A549 (cell line): ENCODE results near the gene FAM13A. TPM values are rescaled to one million over a fixed set of nuclear protein-coding genes. Genes with fewer than 3 reads are reported as not detected.

Experiments
- ATAC-seq, 2 experiments: fragments of 200-7000 bp in 1 of 2; fragments of >200 bp in 1 of 2; cut with Nextera tagmentation in 1 of 2; cut with Tn5 transposase in 1 of 2; 3 replicates each; pipeline versions ENCODE4 v1.8.0 to v1.9.1; 2018 to 2020; ENCODE audit warnings: mild to moderate bottlenecking in 1 of 2, moderate library complexity in 1 of 2
- CTCF ChIA-PET: fragments of 300-600 bp; sonication (Branson Sonifier 250); formaldehyde crosslinking; extraction: SDS; loops from one replicate; lab custom pipeline; 2021; ENCODE audit warnings: antibody characterized with exemption, inconsistent platforms; lab: Yijun Ruan, JAX
- POLR2A ChIA-PET: fragments of 350-600 bp; formaldehyde crosslinking; extraction: SDS; loops from one replicate; lab custom pipeline; 2021; ENCODE audit warnings: antibody characterized with exemption, inconsistent platforms; lab: Yijun Ruan, JAX
- DNase-seq, 2 experiments: peaks; one replicate each; pipeline versions ENCODE4 v3.0.0 to v3.0.0-alpha.2; 2011 to 2016; ENCODE audit warnings: low read depth in 1 of 2, low spot score in 1 of 2
- FAIRE-seq: peaks from 2 replicates; lab custom pipeline; 2011; peaks lifted over from hg19 to GRCh38; lab: Jason Lieb, UNC
- H3K27ac ChIP-seq, 2 experiments: fragments of >200 bp; sonication (Bioruptor Twin); formaldehyde crosslinking; 3 replicates each; pipeline ENCODE4 v1.5.1; 2016 to 2017
- H3K4me1 ChIP-seq: fragments of >200 bp; sonication (Bioruptor Twin); formaldehyde crosslinking; 3 replicates; pipeline ENCODE4 v1.6.1; 2016
- H3K4me2 ChIP-seq: fragments of >200 bp; sonication (Bioruptor Twin); formaldehyde crosslinking; 3 replicates; pipeline ENCODE4 v1.6.1; 2016
- H3K4me3 ChIP-seq: fragments of >200 bp; sonication (Bioruptor Twin); formaldehyde crosslinking; 3 replicates; pipeline ENCODE4 v1.5.1; 2016
- H3K9me3 ChIP-seq: fragments of >200 bp; sonication (Bioruptor Twin); formaldehyde crosslinking; 3 replicates; pipeline ENCODE4 v1.6.1; 2016
- HOXB5 ChIP-seq: fragments of 250-450 bp; sonication (Bioruptor Pico); IDR thresholded peaks from 2 replicates; pipeline ENCODE4 v1.5.0; 2020; ENCODE audit warnings: mild to moderate bottlenecking, moderate library complexity
- JUNB ChIP-seq: fragments of >200 bp; sonication (Bioruptor Twin); formaldehyde crosslinking; IDR thresholded peaks from 2 replicates; pipeline ENCODE4 v1.6.1; 2016
- KDM1A ChIP-seq: fragments of 200-600 bp; sonication (generic); IDR thresholded peaks from 2 replicates; pipeline ENCODE4 v1.6.1; 2016; ENCODE audit warnings: low read depth, mild to moderate bottlenecking
- MAZ ChIP-seq: fragments of 150-350 bp; IDR thresholded peaks from 2 replicates; pipeline ENCODE4 v1.6.1; 2014; ENCODE audit warnings: antibody characterized with exemption, low read depth, low read length, borderline replicate concordance
- NPAS2 ChIP-seq: fragments of 250-450 bp; sonication (Bioruptor Pico); IDR thresholded peaks from 2 replicates; pipeline ENCODE4 v1.8.0; 2022; ENCODE audit warnings: mild to moderate bottlenecking, moderate library complexity, borderline replicate concordance
- POLR2A ChIP-seq: IDR thresholded peaks from 2 replicates; pipeline ENCODE4 v1.6.1; 2012; ENCODE audit warnings: mild to moderate bottlenecking, low read length
- ZNF302 ChIP-seq: fragments of 250-450 bp; sonication (Bioruptor Pico); IDR thresholded peaks from 2 replicates; pipeline ENCODE4 v1.9.0; 2021; ENCODE audit warnings: inconsistent platforms, mild to moderate bottlenecking, moderate library complexity
- ZSCAN20 ChIP-seq: fragments of 250-450 bp; sonication (Bioruptor Pico); IDR thresholded peaks from 2 replicates; pipeline ENCODE4 v1.8.0; 2022; ENCODE audit warnings: mild to moderate bottlenecking, moderate library complexity
- WGBS: methylation state at CpG from one replicate; pipeline ENCODE4 v1.1.6; 2017; ENCODE audit errors: missing lambda C conversion rate; 5-methylcytosine and 5-hydroxymethylcytosine counted together
- polyA plus RNA-seq, 4 experiments: library from polyadenylated mRNA; depleted of rRNA in 3 of 4; stranded (reverse); fragments of >200 nt; fragmentation: RNase III in 1 of 4; extraction: RNeasy Plus Mini Kit Qiagen cat#74134 plus additional on column Dnase treatment in 1 of 4; gene quantifications; 2 replicates in 3 of 4; 3 replicates in 1 of 4; pipeline ENCODE4 v1.2.3, GENCODE V29; 2011 to 2017
- TF ChIP-seq, protein P1 (sequence below): fragments of 200-600 bp; sonication (generic); IDR thresholded peaks from 2 replicates; pipeline ENCODE4 v1.6.1; 2016; ENCODE audit warnings: antibody characterized with exemption, mild to moderate bottlenecking, moderate library complexity
- TF ChIP-seq, protein P2 (sequence below): IDR thresholded peaks from 2 replicates; pipeline ENCODE4 v1.6.1; 2012

The FAM13A gene
- polyA plus RNA-seq, 2 of the 4 experiments (the other 2 are of a cell fraction): 6.5 to 22.0 TPM

DNA sequence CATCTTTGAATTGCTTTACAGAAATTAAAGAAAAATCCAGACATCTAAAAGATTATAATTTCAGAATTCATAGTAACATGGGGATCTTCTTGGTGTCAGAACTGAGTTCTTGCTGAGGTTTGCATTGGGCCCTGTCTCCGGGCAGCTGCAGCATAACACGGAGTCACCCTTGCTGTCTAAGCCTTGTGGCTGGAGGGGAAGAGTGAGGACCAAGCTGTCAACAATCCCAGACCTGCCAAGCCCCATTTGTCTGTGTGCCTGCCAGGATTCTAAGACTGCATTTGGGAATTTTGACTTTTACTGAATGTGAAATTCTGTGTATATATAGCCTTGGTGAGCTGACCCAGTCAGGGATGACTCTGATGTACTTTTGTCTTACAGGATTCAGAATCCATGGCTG lies 334.2 kb downstream of the FAM13A start (continued):
- TF ChIP-seq, protein P1, sequence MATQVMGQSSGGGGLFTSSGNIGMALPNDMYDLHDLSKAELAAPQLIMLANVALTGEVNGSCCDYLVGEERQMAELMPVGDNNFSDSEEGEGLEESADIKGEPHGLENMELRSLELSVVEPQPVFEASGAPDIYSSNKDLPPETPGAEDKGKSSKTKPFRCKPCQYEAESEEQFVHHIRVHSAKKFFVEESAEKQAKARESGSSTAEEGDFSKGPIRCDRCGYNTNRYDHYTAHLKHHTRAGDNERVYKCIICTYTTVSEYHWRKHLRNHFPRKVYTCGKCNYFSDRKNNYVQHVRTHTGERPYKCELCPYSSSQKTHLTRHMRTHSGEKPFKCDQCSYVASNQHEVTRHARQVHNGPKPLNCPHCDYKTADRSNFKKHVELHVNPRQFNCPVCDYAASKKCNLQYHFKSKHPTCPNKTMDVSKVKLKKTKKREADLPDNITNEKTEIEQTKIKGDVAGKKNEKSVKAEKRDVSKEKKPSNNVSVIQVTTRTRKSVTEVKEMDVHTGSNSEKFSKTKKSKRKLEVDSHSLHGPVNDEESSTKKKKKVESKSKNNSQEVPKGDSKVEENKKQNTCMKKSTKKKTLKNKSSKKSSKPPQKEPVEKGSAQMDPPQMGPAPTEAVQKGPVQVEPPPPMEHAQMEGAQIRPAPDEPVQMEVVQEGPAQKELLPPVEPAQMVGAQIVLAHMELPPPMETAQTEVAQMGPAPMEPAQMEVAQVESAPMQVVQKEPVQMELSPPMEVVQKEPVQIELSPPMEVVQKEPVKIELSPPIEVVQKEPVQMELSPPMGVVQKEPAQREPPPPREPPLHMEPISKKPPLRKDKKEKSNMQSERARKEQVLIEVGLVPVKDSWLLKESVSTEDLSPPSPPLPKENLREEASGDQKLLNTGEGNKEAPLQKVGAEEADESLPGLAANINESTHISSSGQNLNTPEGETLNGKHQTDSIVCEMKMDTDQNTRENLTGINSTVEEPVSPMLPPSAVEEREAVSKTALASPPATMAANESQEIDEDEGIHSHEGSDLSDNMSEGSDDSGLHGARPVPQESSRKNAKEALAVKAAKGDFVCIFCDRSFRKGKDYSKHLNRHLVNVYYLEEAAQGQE: no peak
- TF ChIP-seq MAZ (no peak), POLR2A (no peak), NPAS2 (CRISPR knock-in tag) (no peak)

GRCh38 chr4:88722276-88722780 lies 334.7 kb downstream of the FAM13A start:
- 90% methylated on average over 10 of the region's 10 CpGs for WGBS
- CTCF ChIA-PET: interaction anchor here (0.8 to 1.5 kb wide), 2 partner anchors 16 to 301 kb away, joined by 3 to 7 read pairs; no protein-coding TSS in a partner anchor

DNA sequence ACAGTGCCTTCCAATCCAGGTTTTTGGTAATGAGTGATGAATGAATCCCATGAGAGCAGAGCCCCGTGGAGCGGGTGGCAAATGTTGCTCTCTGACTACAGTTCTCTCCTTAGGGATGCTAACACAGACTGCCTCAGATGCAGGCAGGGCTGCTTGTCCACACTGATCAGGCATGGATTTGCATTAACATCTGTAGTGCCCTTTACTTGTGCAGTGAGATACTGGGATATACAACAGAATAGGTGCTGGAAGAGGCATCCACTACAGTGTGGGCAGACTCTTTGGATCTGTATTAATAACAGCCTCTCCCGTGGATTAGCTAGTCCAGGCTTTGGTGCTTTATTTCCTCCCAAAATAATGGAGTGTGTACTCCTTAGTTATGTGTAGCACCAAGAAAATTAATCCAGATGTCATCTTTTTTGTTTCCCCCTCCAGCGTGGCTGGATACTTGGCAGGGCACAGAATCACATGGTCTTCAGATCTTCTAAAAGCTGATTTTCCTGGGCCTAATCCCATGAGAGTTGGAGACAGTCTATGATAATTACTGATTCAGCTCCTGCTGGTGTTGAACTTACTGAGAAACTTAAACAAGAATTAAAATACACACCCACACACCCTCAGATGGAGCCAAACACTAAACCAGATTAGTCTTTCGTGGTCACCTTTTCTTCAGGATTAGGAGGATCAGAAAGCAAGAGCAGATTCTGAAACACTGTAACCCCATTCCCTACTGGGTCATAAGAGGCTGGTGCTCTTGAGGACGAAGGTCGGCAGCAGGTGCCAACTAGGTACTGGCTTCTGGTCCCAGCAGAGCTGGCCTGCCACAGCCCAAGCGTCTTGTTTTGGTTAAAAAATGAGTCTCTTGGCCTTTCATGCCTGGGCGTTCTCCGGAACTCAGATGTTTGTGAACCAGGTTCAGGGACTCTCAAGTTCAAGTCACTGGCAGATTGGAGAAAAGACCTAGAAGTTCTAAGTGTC lies 336.2 kb downstream of the FAM13A start:
- FAIRE-seq (no peak), ATAC-seq (no peak; a peak in 1 of 6 replicates), DNase-seq (no peak)
- POLR2A ChIA-PET: no interaction called here
- Histone ChIP-seq H3K27ac (no peak overlapping the region), H3K4me3 (no peak overlapping the region), H3K9me3 (no peaks in the 10 kb centered on the region), H3K4me2 (no peak overlapping the region), H3K4me1 (no peaks in the 10 kb centered on the region)
- WGBS: 79% methylated on average over 10 of the region's 10 CpGs
- TF ChIP-seq, protein P2, sequence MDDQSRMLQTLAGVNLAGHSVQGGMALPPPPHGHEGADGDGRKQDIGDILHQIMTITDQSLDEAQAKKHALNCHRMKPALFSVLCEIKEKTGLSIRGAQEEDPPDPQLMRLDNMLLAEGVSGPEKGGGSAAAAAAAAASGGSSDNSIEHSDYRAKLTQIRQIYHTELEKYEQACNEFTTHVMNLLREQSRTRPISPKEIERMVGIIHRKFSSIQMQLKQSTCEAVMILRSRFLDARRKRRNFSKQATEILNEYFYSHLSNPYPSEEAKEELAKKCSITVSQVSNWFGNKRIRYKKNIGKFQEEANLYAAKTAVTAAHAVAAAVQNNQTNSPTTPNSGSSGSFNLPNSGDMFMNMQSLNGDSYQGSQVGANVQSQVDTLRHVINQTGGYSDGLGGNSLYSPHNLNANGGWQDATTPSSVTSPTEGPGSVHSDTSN: no peak
- TF ChIP-seq KDM1A (no peak), ZSCAN20 (CRISPR knock-in tag) (no peak), HOXB5 (CRISPR knock-in tag) (no peak)
- TF ChIP-seq, protein P1: no peak
- CTCF ChIA-PET: interaction anchor here (0.5 kb wide), 1 partner anchor 99 kb away, joined by 3 read pairs; no protein-coding TSS in a partner anchor

More at GRCh38 chr4:88722276-88722780, 334.7 kb downstream of the FAM13A start:
- DNase-seq (no peak), ATAC-seq (no peak), FAIRE-seq (no peak)
- Histone ChIP-seq H3K4me3 (no peak overlapping the region), H3K9me3 (no peaks in the 10 kb centered on the region), H3K27ac (no peak overlapping the region), H3K4me2 (no peak overlapping the region), H3K4me1 (no peaks in the 10 kb centered on the region)
- no peak for TF ChIP-seq JUNB
- no peak for TF ChIP-seq ZNF302 (CRISPR knock-in tag)
- POLR2A ChIA-PET: no interaction called here
